Activated naive CD8-positive, alpha-beta T cell treated with anti-CD3 and anti-CD28 coated beads for 36 hours (primary cell): ENCODE data around the gene PSMF1. TPM values are rescaled to one million over a fixed set of nuclear protein-coding genes. Genes with fewer than 3 reads are reported as not detected.
A peak's percentile ranks its signal among the peaks of the same experiment; 100 is the strongest.
"Not testable (repeated sequence)": the region's sequence is repeated elsewhere in the genome, so short reads cannot be mapped to it uniquely, and the experiment has no call there.

Experiments used
- DNase-seq: peaks from one replicate; pipeline ENCODE4 v3.0.0; 2021
- H3K27ac Mint-ChIP-seq: one replicate; pipeline ENCODE4 v1.8.0; 2022; ENCODE audit warnings: mild to moderate bottlenecking, moderate library complexity, mixed read lengths
- H3K27me3 Mint-ChIP-seq: one replicate; pipeline ENCODE4 v1.8.0; 2022; ENCODE audit warnings: mild to moderate bottlenecking, mixed read lengths
- H3K36me3 Mint-ChIP-seq: one replicate; pipeline ENCODE4 v1.8.0; 2021; ENCODE audit warnings: mild to moderate bottlenecking, mixed read lengths
- H3K4me1 Mint-ChIP-seq: one replicate; pipeline ENCODE4 v1.8.0; 2021; ENCODE audit warnings: mixed read lengths
- H3K4me3 Mint-ChIP-seq: one replicate; pipeline ENCODE4 v1.8.0; 2022; ENCODE audit warnings: mild to moderate bottlenecking, moderate library complexity, mixed read lengths
- H3K9me3 Mint-ChIP-seq: one replicate; pipeline ENCODE4 v1.8.0; 2022; ENCODE audit warnings: mixed read lengths
- total RNA-seq, 2 experiments: library from RNA; stranded (reverse); gene quantifications; one replicate each; pipeline ENCODE4 v1.2.3, GENCODE V29; 2021

Gene PSMF1
- total RNA-seq, 2 experiments from 2014 or later = 180 to 192 TPM

- H3K27me3 Mint-ChIP-seq = no peaks in the 10 kb centered on the region
- H3K4me3 Mint-ChIP-seq = no peak overlapping the region
- no peak for DNase-seq
- H3K27ac Mint-ChIP-seq = no peak overlapping the region
- no peaks in the 10 kb centered on the region for H3K4me1 Mint-ChIP-seq
- H3K36me3 Mint-ChIP-seq = no peaks in the 10 kb centered on the region
- no peaks in the 10 kb centered on the region for H3K9me3 Mint-ChIP-seq
Observed at GRCh38 chr20:1203630-1204029, 85.2 kb downstream of the PSMF1 start.

- H3K9me3 Mint-ChIP-seq = no peaks in the 10 kb centered on the region
- H3K27ac Mint-ChIP-seq = no peak overlapping the region
- no peaks in the 10 kb centered on the region for H3K27me3 Mint-ChIP-seq
- H3K36me3 Mint-ChIP-seq = no peaks in the 10 kb centered on the region
- H3K4me1 Mint-ChIP-seq = no peaks in the 10 kb centered on the region
- H3K4me3 Mint-ChIP-seq = no peak overlapping the region
- no peak for DNase-seq
Observed at GRCh38 chr20:1204113-1204512, 85.7 kb downstream of the PSMF1 start.

- Mint-ChIP-seq H3K27me3 (no peaks in the 10 kb centered on the region), H3K9me3 (no peaks in the 10 kb centered on the region), H3K4me1 (no peaks in the 10 kb centered on the region), H3K27ac (no peak overlapping the region), H3K36me3 (no peaks in the 10 kb centered on the region), H3K4me3 (no peak overlapping the region)
- DNase-seq = no peak
Observed at GRCh38 chr20:1204576-1204975, 86.2 kb downstream of the PSMF1 start.

GRCh38 chr20:1205802-1206201 lies 87.4 kb downstream of the PSMF1 start:
- H3K36me3 Mint-ChIP-seq = no peaks in the 10 kb centered on the region
- no peaks in the 10 kb centered on the region for H3K4me1 Mint-ChIP-seq
- H3K9me3 Mint-ChIP-seq = no peaks in the 10 kb centered on the region
- no peak overlapping the region for H3K27ac Mint-ChIP-seq
- H3K27me3 Mint-ChIP-seq = no peaks in the 10 kb centered on the region
- no peak overlapping the region for H3K4me3 Mint-ChIP-seq
- DNase-seq = no peak

GRCh38 chr20:1206366-1207148 lies 88.2 kb downstream of the PSMF1 start:
- H3K27ac Mint-ChIP-seq = no peak overlapping the region
- H3K4me1 Mint-ChIP-seq = no peaks in the 10 kb centered on the region
- no peaks in the 10 kb centered on the region for H3K36me3 Mint-ChIP-seq
- H3K9me3 Mint-ChIP-seq = no peaks in the 10 kb centered on the region
- no peak for DNase-seq
- no peaks in the 10 kb centered on the region for H3K27me3 Mint-ChIP-seq
- no peak overlapping the region for H3K4me3 Mint-ChIP-seq

GRCh38 chr20:1207293-1207878 lies 89.0 kb downstream of the PSMF1 start:
- H3K27ac Mint-ChIP-seq = no peak overlapping the region
- DNase-seq = no peak
- H3K36me3 Mint-ChIP-seq = no peaks in the 10 kb centered on the region
- H3K4me3 Mint-ChIP-seq = no peak overlapping the region
- H3K4me1 Mint-ChIP-seq = no peaks in the 10 kb centered on the region
- H3K9me3 Mint-ChIP-seq = no peaks in the 10 kb centered on the region
- no peaks in the 10 kb centered on the region for H3K27me3 Mint-ChIP-seq

- H3K4me1 Mint-ChIP-seq = peaks cover 6% of the 10 kb centered on the region
- no peaks in the 10 kb centered on the region for H3K9me3 Mint-ChIP-seq
- no peak overlapping the region for H3K4me3 Mint-ChIP-seq
- no peak overlapping the region for H3K27ac Mint-ChIP-seq
- DNase-seq = no peak
- H3K36me3 Mint-ChIP-seq = no peaks in the 10 kb centered on the region
- no peaks in the 10 kb centered on the region for H3K27me3 Mint-ChIP-seq
Observed at GRCh38 chr20:1209447-1210387, 91.3 kb downstream of the PSMF1 start.

GRCh38 chr20:1210501-1210900 lies 92.1 kb downstream of the PSMF1 start:
- Mint-ChIP-seq H3K27me3 (no peaks in the 10 kb centered on the region), H3K4me3 (no peak overlapping the region), H3K4me1 (peaks cover 14% of the 10 kb centered on the region), H3K27ac (no peak overlapping the region), H3K36me3 (no peaks in the 10 kb centered on the region), H3K9me3 (no peaks in the 10 kb centered on the region)
- no peak for DNase-seq

- Mint-ChIP-seq H3K4me3 (no peak overlapping the region), H3K9me3 (no peaks in the 10 kb centered on the region), H3K4me1 (peaks cover 26% of the 10 kb centered on the region), H3K27me3 (no peaks in the 10 kb centered on the region), H3K36me3 (no peaks in the 10 kb centered on the region), H3K27ac (no peak overlapping the region)
- DNase-seq = no peak
Observed at GRCh38 chr20:1212023-1212422, 93.6 kb downstream of the PSMF1 start.

GRCh38 chr20:1212607-1213396 lies 94.4 kb downstream of the PSMF1 start:
- no peaks in the 10 kb centered on the region for H3K9me3 Mint-ChIP-seq
- H3K36me3 Mint-ChIP-seq = no peaks in the 10 kb centered on the region
- no peak overlapping the region for H3K4me3 Mint-ChIP-seq
- H3K27ac Mint-ChIP-seq = no peak overlapping the region
- no peaks in the 10 kb centered on the region for H3K27me3 Mint-ChIP-seq
- peaks cover 27% of the 10 kb centered on the region for H3K4me1 Mint-ChIP-seq
- peak; percentile 62 for DNase-seq

- Mint-ChIP-seq H3K27me3 (no peaks in the 10 kb centered on the region), H3K27ac (peak overlapping the region; percentile 9), H3K36me3 (no peaks in the 10 kb centered on the region), H3K4me1 (peaks cover 27% of the 10 kb centered on the region), H3K4me3 (no peak overlapping the region), H3K9me3 (no peaks in the 10 kb centered on the region)
- DNase-seq = no peak
Observed at GRCh38 chr20:1214838-1215261, 96.4 kb downstream of the PSMF1 start.

GRCh38 chr20:1215386-1216170 lies 97.2 kb downstream of the PSMF1 start:
- no peaks in the 10 kb centered on the region for H3K36me3 Mint-ChIP-seq
- H3K9me3 Mint-ChIP-seq = no peaks in the 10 kb centered on the region
- DNase-seq = peak; percentile 39
- H3K4me3 Mint-ChIP-seq = peak overlapping the region; percentile 38
- H3K4me1 Mint-ChIP-seq = peaks cover 27% of the 10 kb centered on the region
- H3K27ac Mint-ChIP-seq = peak overlapping the region; percentile 82
- no peaks in the 10 kb centered on the region for H3K27me3 Mint-ChIP-seq

GRCh38 chr20:1216527-1217427 lies 98.4 kb downstream of the PSMF1 start:
- H3K9me3 Mint-ChIP-seq, DNase-seq, H3K36me3 Mint-ChIP-seq, H3K27me3 Mint-ChIP-seq, H3K4me3 Mint-ChIP-seq: not testable (repeated sequence)
- peak overlapping the region; percentile 21 for H3K27ac Mint-ChIP-seq
- peaks cover 27% of the 10 kb centered on the region for H3K4me1 Mint-ChIP-seq
